Cardiac fibroblast (primary cell): Measurements from ENCODE around the gene NEK11.

Experiments
- DNase-seq, 2 donors: peaks; one replicate each; pipeline versions ENCODE4 v3.0.0 to v3.0.0-alpha.2; 2010; ENCODE audit warnings: low read depth in 2 of 2
- H3K4me3 ChIP-seq, 2 donors: replicated peaks in 1 of 2; 1 replicate in 1 of 2; 2 replicates in 1 of 2; pipeline ENCODE4 v1.5.1; 2011; ENCODE audit warnings: low read depth in 2 of 2, low read length in 2 of 2, mild to moderate bottlenecking in 2 of 2, moderate library complexity in 1 of 2
- CTCF ChIP-seq: IDR thresholded peaks from one replicate; pipeline ENCODE4 v1.5.1; 2011; ENCODE audit warnings: low read depth, mild to moderate bottlenecking, low read length, inconsistent platforms

NEK11 gene

DNA sequence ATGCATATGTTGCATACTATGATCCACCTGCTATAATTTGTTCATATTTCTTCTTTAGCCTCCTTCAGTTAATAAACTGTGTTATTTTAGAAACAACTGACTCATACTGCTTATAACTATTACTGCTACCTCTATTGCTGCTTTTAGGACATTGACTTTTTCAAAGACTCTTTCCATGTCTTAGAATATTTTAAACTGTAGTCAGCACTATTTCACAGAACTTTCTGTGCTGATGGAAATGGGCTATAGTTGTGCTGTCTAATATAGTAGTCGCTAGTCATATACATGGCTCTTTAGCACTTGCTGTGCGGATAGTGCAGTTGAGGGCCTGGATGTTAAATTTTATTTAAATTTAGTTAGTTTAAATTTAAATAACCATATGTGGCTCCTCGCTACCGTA, 55.6 kb downstream of the NEK11 start:
- TF ChIP-seq CTCF = no peak
- no peak for DNase-seq
- H3K4me3 ChIP-seq = no peak overlapping the region

- no peak overlapping the region for H3K4me3 ChIP-seq
- TF ChIP-seq CTCF = no peak
- DNase-seq = peak; percentile 14 to 68
Observed at GRCh38 chr3:131082871-131083863, 56.5 kb downstream of the NEK11 start.

- DNase-seq = peak in 1 of 2 donors; percentile 15
- TF ChIP-seq CTCF = no peak
- H3K4me3 ChIP-seq = no peak overlapping the region
Observed at GRCh38 chr3:131091768-131092167, 65.1 kb downstream of the NEK11 start.

- DNase-seq = peak in 1 of 2 donors; percentile 64
Observed at GRCh38 chr3:131107637-131108433, 81.2 kb downstream of the NEK11 start.

DNA sequence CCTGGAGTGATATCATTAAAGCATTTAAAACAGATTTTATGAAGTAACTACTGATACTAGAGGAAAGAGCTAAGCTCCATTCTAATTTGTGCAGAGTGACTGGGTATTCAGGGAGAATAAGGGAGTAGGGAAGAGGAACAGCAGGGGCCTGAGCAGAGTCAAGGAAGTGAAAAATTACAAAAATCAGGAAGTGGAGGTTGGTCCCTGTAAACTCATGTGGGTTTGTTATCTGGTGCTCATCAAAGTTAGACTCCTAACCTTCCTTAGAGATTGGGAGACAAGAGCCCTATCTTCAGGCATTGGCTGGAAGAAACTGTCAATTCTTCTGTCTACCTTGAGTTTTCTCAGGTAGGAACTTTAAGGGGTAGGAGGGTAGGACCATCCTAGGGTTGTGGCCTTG, 82.5 kb downstream of the NEK11 start:
- no peak for DNase-seq
- H3K4me3 ChIP-seq = no peak overlapping the region
- no peak for TF ChIP-seq CTCF

More at GRCh38 chr3:131107637-131108433, 81.2 kb downstream of the NEK11 start:
- no peak overlapping the region for H3K4me3 ChIP-seq
- no peak for TF ChIP-seq CTCF

- H3K4me3 ChIP-seq = no peak overlapping the region
Observed at GRCh38 chr3:131110087-131110486, 83.4 kb downstream of the NEK11 start.

More at GRCh38 chr3:131110087-131110486, 83.4 kb downstream of the NEK11 start:
- DNase-seq = peak; percentile 71 to 82
- no peak for TF ChIP-seq CTCF
